HG03575 (cell line): ENCODE results near the gene ZFAND2B.
"Not testable (repeated sequence)": the region's sequence is repeated elsewhere in the genome, so short reads cannot be mapped to it uniquely, and the experiment has no call there.

Source experiments
- ATAC-seq: cut with Tn5 transposase; IDR thresholded peaks from one replicate; pipeline ENCODE4 v1.9.1; 2021; ENCODE audit not compliant: unreplicated experiment, insufficient number of reproducible peaks, low FRiP score; ENCODE audit errors: extremely low read depth

ZFAND2B gene

DNA sequence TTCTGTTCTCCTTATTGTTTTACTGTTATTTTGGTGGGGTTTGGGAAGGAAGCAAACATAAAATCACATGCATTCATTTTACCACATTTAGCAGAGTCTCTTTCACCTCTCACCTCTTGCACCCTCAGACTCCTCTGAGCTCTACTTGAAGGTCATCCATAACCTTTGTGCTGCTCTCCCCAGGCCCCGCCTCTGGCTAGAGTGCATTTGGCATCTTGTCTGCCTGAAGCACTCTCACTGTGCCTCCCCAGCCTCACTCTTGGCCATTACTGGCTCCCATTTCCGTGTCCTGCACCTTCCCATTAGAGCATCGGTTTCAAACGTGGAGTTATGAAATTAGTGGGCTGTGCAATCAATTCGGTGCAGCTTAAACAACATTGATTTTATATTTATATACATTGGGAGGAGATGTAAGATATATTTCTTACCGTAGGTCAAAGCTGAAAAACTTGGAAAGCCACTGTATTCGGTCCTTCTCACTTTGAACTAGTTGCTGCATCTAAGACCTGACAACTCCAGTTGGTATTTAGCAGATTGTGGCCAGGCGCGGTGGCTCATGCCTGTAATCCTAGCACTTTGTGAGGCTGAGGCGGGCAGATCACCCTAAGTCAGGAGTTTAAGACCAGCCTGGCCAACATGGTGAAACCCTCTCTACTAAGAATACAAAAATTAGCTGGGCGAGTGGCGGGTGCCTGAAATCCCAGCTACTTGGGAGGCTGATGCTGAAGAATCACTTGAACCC, 6.9 kb upstream of the ZFAND2B start:
- no peak for ATAC-seq

DNA sequence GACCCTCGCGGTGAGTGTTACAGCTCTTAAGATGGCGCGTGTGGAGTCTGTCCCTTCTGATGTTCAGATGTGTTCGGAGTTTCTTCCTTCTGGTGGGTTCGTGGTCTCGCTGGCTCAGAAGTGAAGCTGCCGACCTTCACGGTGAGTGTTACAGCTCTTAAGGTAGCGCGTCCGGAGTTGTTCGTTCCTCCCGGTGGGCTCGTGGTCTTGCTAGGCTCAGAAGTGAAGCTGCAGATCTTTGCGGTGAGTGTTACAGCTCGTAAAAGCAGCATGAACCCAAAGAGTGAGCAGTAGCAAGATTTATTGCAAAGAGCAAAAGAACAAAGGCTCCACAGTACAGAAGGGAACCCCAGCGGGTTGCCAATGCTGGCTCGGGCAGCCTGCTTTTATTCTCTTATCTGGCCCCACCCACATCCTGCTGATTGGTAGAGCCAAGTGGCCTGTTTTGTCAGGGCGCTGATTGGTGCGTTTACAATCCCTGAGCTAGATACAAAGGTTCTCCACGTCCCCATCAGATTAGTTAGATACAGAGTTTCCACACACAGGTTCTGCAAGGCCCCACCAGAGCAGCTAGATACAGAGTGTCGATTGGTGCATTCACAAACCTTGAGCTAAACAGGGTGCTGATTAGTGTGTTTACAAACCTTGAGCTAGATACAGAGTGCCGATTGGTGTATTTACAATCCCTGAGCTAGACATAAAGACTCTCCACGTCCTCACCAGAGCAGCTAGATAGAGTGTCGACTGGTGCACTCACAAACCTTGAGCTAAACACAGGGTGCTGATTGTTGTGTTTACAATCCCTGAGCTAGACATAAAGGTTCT, 5.9 kb upstream of the ZFAND2B start:
- not testable (repeated sequence) for ATAC-seq

DNA sequence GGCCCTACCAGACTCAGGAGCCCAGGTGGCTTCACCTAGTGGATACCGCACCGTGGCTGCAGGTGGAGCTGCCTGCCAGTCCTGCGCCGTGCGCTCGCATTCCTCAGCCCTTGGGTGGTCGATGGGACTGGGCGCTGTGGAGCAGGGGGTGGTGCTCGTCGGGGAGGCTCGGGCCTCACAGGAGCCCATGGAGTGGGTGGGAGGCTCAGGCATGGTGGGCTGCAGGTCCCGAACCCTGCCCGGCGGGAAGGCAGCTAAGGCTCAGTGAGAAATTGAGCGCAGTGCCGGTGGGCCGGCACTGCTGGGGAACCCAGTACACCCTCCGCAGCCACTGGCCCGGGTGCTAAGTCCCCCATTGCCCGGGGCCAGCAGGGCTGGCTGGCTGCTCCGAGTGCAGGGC, 5.3 kb upstream of the ZFAND2B start:
- not testable (repeated sequence) for ATAC-seq

DNA sequence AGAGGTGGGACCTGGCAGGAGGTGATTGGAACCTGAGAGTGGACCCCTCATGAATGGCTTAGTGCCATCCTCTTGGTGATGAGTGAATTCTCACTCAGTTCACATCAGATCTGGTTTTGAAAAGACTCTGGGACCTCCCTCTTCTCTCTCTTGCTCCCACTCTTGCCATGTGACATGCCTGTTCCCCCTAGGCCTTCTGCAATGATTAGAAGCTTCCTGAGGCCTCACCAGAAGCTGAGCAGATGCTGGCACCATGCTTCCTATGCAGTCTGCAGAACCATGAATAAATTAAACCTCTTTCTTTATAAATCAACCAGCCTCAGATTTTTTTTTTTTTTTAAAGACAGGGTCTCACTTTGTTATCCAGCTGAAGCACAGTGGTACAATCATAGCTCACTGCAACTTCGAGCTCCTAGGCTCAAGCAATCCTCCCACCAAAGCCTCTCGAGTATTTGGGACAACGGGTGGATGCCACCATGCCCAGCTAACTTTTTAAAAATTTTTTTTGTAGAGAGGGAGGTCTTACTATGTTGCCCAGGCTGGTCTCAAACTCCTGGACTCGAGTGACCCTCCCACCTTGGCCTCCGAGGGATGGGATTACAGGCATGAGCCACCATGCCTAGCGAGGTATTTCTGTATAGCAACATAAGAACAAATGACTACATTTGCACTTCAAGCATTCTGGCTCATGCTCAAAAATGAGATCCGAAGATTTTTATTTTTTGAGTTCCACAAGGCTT, 2.0 kb upstream of the ZFAND2B start:
- no peak for ATAC-seq

DNA sequence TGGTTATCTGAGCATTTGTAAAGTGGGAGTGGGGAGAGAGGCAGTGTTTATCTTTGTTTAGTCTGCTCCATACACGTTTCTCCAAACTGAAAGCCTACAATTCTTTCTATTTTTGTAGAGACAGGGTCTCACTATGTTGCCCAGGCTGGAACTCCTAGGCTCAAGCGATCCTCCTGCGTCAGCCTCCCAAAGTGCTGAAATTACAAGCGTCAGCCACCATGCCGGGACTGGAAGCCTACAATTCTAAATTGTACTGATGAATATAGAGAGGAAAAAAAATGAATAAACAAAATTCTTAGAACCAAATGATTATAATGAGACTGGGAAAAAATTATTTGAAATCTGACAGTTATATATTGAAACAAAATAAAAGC, 1.4 kb upstream of the ZFAND2B start:
- ATAC-seq, result no peak

DNA sequence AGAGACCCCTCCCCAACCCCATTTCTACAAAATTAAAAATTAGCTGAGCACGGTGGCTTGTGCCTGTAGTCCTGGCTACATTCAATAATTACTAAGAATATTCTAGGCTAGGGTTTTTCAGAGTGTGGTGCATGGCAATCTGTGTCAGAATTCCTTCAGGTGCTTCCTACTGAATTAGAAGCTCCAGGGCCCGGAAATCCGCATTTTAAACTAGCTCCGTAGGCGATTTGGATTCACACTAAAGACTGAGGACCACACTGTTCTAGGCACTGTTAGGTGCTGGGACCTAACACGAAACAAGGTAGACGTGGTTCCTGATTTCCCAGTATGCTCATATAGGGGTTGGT, 628 bp upstream of the ZFAND2B start:
- ATAC-seq, result no peak

DNA sequence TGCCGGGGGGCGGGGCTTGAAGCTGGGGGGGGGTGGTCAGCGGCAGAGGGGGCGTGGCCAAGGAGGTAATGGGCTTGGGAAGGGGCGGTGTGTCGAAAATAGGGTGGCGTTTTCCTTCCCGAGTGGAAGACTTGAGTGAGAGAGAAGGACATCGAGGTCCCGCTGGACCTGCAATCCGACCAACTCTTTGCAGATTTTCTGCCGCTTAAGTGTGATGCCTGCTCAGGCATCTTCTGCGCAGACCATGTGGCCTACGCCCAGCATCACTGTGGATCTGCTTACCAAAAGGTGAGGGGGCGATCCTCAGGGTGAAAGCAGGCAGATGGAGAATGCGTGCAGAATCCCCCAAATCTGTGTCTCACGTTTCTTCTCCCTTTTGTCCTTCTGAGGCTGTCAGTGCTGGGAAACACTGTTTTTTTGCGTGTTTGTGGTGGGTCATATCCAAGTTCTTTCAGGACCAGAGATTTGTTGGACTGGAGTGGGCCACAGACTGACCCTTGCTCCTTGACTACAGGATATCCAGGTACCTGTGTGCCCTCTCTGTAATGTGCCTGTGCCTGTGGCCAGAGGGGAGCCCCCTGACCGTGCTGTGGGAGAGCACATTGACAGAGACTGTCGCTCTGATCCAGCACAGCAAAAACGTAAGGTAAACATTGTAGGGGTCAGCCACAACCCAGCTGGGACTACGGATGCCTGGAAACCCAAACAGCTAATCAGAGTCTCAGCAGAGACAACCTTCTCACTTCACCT, 727 bp downstream of the ZFAND2B start:
- ATAC-seq, result no peak

DNA sequence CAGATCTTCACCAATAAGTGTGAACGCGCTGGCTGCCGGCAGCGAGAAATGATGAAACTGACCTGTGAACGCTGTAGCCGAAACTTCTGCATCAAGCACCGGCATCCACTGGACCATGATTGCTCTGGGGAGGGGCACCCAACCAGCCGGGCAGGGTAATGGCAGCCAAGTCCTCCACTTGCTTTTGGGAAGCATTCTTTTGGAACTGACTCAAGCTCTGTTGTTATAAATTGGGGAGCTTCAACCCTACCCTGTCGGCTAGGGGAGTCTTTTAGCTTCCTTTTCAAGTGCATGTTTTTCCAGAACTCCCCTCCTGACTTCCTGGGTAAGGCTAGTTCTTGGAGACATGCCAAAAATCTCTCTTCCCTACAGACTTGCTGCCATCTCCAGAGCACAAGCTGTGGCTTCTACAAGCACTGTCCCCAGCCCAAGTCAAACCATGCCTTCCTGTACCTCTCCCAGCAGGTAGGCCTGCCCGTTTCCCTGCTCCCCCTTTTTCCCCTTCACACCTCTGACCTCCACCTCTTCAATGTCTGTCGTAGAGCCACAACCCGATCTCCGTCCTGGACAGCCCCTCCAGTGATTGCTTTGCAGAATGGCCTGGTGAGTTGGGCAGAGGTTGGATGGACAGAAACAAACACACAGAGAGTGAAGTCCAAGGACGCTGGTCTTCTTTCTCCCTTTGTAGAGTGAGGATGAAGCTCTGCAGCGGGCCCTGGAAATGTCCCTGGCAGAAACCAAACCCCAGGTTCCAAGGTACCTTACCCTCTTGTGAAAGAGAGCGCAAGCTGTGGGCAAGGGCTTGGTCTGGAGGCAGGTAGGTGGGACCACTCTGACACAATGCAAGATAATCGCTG, 1.5 kb downstream of the ZFAND2B start:
- no peak for ATAC-seq

DNA sequence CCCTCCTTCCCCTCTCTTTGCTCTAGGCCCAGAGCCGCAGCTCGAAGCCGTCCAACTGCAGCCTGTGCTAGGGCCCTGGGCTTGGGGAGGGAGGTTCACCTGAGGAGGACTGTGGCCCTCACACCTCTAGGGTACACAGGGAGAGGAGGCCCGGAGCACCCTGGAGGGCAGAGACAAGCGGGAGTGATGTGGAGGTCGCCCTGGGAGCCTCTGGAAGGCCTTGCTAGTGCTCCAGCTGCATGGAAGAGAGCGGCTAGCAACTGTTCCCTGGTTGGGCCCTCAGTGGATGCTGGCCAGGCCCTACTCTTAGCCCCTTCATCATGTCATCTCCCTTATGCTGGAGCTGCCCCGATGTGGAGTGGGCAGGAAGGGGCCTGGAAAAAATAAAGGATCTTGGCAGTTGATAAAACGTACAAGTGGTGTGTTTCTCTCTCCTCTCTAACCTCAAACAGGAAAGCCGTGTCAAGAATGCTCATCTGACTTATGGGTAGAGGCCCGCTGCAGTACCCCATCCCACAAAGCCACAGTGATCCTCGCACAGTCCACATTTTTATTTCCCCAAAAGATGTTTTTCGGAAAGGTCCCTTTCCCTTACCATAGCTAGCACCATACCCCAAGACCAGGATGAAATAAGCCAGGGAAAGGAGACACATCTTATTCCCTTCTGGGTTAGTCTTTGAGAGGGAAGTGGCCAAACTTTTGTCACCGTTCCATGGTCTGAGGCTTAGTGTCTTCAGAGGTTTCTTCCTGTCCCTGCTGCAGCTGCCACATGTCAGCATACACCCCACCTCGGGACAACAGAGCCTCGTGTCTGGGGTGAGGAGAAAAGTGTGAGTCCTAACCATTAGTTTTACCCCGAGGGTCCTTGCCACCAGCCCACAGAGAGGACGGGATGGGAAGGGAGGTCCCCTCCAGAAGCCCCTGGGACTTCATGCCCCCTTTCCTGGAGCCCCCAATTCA, 2.9 kb downstream of the ZFAND2B start:
- ATAC-seq, result no peak

DNA sequence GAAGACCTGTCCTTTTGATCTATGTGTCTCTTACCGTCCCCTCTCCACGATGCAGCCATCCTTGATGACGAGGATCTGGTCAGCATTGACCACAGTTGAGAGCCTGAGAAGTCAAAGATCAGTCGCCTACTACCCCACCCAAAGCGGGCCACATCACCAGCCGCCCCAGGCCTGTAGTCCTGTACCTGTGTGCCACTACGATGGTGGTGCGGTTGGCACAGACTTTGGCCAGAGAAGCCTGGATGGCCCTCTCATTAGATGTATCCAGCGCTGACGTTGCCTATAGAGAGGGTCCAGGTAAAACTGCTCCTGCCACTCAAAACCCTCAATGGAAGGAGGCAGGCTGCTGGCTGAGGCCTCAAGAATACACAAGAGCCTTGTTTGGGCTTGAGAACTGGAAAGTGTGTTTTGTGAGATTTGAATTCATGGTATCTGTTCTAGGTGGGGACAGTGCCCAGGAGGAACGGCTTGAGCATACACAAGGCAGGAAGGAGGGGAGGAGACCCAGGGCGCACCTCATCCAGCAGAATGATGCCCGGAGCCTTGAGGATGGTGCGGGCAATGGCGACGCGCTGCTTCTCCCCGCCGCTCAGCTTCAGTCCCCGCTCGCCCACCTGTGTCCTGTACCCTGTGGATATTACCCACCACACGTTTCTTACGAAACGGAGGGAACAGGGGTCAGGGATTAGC, 3.8 kb downstream of the ZFAND2B start:
- ATAC-seq, result no peak

DNA sequence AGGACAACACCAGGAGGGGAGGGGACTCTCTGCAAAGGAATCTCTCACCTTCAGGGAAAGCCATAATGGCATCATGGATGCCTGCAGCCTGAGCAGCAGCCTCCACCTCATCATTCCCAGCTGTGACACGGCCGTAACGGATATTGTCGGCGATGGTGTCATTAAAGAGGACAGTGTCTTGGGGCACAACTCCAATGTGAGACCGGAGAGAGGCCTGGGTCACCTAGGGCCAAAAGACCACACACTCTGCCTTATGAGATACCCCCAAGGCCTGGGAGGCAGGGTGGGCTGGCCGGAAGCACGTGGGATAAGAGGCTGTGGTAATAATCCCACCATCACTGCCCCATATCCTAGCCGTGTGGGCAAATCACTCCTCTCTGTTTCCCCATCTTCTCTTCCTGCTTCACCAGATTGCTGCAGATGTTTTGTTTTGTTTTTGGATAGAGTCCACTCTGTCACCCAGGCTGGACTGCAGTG, 4.3 kb downstream of the ZFAND2B start:
- ATAC-seq, result no peak

DNA sequence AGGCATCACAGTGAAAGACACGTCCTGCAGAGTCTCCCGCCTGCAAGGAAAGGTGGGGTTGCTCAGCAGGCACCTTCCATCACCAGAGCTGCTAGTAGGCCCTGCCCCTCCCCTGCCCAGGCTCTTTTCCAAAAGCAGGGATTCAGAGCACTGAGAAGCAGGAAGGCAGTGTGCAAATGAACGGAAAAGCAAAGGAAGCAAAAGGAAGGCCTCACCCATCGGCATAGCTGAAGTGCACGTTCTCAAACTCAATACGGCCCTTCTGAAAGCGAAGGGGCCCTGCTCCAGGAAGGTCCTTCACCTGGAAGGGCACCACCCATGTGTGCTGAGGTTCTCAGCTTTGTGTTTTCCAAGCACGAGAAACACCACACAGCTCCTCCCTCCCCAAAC, 6.4 kb downstream of the ZFAND2B start:
- ATAC-seq, result no peak

DNA sequence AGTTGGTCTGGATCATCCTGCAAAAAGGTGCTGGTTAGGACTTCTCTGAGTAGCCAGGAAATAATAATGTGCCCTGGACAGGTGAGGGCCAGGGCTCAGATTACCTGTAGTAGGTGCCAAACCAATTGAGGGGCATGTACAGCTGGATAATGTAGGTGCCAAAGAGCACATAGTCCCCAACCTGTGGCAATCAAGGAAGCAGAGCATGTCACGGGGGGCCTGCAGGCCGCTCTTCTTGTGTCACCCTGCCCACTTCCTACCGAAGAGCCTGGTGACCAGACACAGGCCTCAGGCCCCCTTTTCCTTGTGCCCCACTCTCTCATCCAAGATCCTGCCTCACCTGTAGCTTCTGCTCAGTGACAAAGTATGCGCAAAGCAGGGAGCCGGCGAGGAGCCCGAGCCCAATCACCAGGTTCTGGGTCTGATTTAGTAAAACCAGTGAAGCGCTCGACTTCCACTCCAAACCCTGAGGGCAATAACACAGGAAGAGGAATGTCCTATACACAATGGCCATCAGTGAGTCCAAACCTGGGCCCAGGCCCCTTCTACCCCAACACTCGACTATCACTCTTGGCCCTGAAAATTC, 7.0 kb downstream of the ZFAND2B start:
- no peak for ATAC-seq

DNA sequence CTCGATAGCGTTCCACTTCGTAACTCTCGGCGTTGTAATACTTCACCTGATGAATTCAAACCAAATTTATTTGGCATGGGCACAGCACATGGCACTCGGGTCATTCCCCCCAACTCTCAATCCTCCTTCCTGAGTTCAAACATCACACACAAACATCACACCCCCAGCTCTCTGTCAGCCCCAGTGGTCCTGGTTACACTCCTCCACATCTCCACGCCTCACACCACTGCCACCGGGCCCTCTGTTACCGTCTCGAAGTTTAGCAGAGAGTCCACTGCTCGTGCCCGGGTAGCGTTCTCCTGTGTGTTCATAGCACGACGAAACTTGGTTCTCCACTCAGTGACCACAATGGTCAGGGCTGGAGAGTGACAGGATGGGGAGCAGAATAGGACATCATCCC, 7.6 kb downstream of the ZFAND2B start:
- ATAC-seq, result no peak

DNA sequence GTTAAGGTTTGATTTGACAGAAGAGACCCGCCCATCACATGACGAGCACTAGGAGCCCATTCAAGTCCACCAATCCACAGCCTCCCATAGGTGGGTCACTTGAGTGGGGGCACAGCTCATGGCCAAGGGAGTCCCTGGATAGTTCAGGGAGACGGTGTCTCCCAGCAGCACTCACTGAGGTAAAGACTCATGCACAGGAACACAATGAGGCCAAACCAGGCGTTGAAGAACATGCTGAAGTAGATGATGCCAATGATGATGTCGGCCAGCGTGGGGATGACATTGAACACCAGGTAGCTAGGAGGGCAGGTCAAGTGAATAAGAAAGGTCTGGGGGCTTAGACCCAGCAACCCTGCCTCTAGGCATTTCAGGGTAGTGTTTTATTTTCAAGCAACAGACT, 8.2 kb downstream of the ZFAND2B start:
- no peak for ATAC-seq

DNA sequence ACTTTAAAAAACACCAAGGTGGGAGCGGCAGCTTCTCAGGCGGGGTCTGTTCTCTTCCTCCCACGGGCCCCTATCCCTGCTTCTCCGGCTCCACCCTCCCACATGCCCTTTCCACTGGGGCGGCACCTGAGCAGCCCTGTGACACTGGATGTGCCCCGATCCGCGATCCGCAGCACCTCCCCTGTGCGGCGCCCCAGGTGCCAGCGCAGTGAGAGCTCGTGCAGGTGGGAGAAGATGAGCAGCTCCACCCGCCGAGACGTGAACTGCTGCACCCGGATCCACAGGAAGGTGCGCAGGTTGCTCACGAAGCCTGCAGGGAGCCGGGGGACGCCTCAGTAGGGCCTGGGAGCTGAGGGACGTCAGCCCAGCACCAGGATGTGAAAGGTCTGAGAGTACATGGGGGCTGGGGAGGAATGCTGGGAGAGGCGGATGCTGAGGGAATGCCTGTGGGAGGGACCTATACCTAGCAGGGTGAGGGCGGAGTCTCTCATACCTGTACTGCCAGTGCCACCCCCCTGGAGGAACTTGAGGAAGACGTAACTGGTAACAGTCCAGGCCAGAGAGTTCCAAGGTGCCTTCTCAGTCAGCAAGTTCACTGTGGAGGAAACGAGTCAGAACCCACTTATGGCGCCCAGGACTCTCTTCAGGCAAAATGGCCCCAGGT, 9.4 kb downstream of the ZFAND2B start:
- ATAC-seq, result no peak
